H9 (cell line): ENCODE results near the gene NCKAP5. TPM values are rescaled to one million over a fixed set of nuclear protein-coding genes. Genes with fewer than 3 reads are reported as not detected.

ENCODE experiments used
- DNase-seq: peaks from one replicate; pipeline ENCODE4 v3.0.0-alpha.2; 2017
- H2AFZ ChIP-seq: one replicate; pipeline ENCODE4 v1.6.1; 2013; ENCODE audit warnings: mild to moderate bottlenecking, low read length, control low read depth, moderate library complexity
- H2AK5ac ChIP-seq: 2 replicates; pipeline ENCODE4 v1.6.1; 2013; ENCODE audit warnings: low read length, control low read depth, mixed read lengths; ENCODE audit not compliant: insufficient read length
- H2BK120ac ChIP-seq: one replicate; pipeline ENCODE4 v1.6.1; 2013; ENCODE audit warnings: low read depth, mild to moderate bottlenecking, low read length, control low read depth, inconsistent platforms; ENCODE audit not compliant: poor library complexity, severe bottlenecking
- H2BK12ac ChIP-seq: 2 replicates; pipeline ENCODE4 v1.6.1; 2013; ENCODE audit warnings: low read length, control low read depth, mixed read lengths, low read depth; ENCODE audit not compliant: insufficient read length
- H2BK15ac ChIP-seq: 2 replicates; pipeline ENCODE4 v1.6.1; 2013; ENCODE audit warnings: low read depth, low read length, control low read depth
- H2BK20ac ChIP-seq: one replicate; pipeline ENCODE4 v1.6.1; 2013; ENCODE audit warnings: low read depth, mild to moderate bottlenecking, low read length, control low read depth, inconsistent platforms; ENCODE audit not compliant: poor library complexity, severe bottlenecking
- H2BK5ac ChIP-seq: 2 replicates; pipeline ENCODE4 v1.6.1; 2013; ENCODE audit warnings: low read length, control low read depth, mixed read lengths; ENCODE audit not compliant: insufficient read length
- H3K14ac ChIP-seq: 2 replicates; pipeline ENCODE4 v1.6.1; 2013; ENCODE audit warnings: low read length, control low read depth; ENCODE audit not compliant: insufficient read depth
- H3K18ac ChIP-seq: 2 replicates; pipeline ENCODE4 v1.6.1; 2013; ENCODE audit warnings: low read depth, mild to moderate bottlenecking, mixed read lengths, low read length, control low read depth; ENCODE audit not compliant: insufficient read length
- H3K23ac ChIP-seq: 2 replicates; pipeline ENCODE4 v1.6.1; 2013; ENCODE audit warnings: low read length, control low read depth, mixed read lengths, low read depth; ENCODE audit not compliant: insufficient read length
- H3K23me2 ChIP-seq: 2 replicates; pipeline ENCODE4 v1.6.1; 2013; ENCODE audit warnings: low read depth, mild to moderate bottlenecking, mixed read lengths, low read length, control low read depth; ENCODE audit not compliant: insufficient read length, poor library complexity, severe bottlenecking
- H3K27ac ChIP-seq: 2 replicates; pipeline ENCODE4 v1.5.1; 2013; ENCODE audit warnings: low read length, control low read depth, mixed read lengths, low read depth; ENCODE audit not compliant: insufficient read length
- H3K27me3 ChIP-seq: 2 replicates; pipeline ENCODE4 v1.6.1; 2013; ENCODE audit warnings: low read length, control low read depth, inconsistent platforms; ENCODE audit not compliant: insufficient read depth
- H3K4ac ChIP-seq: 2 replicates; pipeline ENCODE4 v1.6.1; 2013; ENCODE audit warnings: low read depth, mild to moderate bottlenecking, control low read depth, inconsistent platforms, low read length, moderate library complexity
- H3K4me1 ChIP-seq: 2 replicates; pipeline ENCODE4 v1.6.1; 2013; ENCODE audit warnings: low read length, control low read depth, inconsistent platforms; ENCODE audit not compliant: insufficient read depth
- H3K4me2 ChIP-seq: 2 replicates; pipeline ENCODE4 v1.6.1; 2013; ENCODE audit warnings: low read length, control low read depth, mixed read lengths; ENCODE audit not compliant: insufficient read length, insufficient read depth
- H3K56ac ChIP-seq: 2 replicates; pipeline ENCODE4 v1.6.1; 2013; ENCODE audit warnings: low read depth, mild to moderate bottlenecking, mixed read lengths, low read length, control low read depth; ENCODE audit not compliant: insufficient read length
- H3K79me1 ChIP-seq: 2 replicates; pipeline ENCODE4 v1.6.1; 2013; ENCODE audit warnings: low read depth, mild to moderate bottlenecking, moderate library complexity, low read length, control low read depth, inconsistent platforms; ENCODE audit not compliant: insufficient read depth, poor library complexity, severe bottlenecking
- H3K79me2 ChIP-seq: 2 replicates; pipeline ENCODE4 v1.6.1; 2013; ENCODE audit warnings: low read length, control low read depth, inconsistent platforms; ENCODE audit not compliant: insufficient read depth
- H3K9ac ChIP-seq: 2 replicates; pipeline ENCODE4 v1.6.1; 2013; ENCODE audit warnings: low read length, control low read depth, mixed read lengths; ENCODE audit not compliant: insufficient read length; ENCODE audit errors: extremely low read depth
- H3K9me3 ChIP-seq: one replicate; pipeline ENCODE4 v1.6.1; 2013; ENCODE audit warnings: low read depth, low read length, inconsistent platforms; ENCODE audit not compliant: control insufficient read depth
- H3T11ph ChIP-seq: one replicate; pipeline ENCODE4 v1.6.1; 2013; ENCODE audit warnings: mild to moderate bottlenecking, low read length, control low read depth, inconsistent platforms
- H4K20me1 ChIP-seq: one replicate; pipeline ENCODE4 v1.6.1; 2013; ENCODE audit not compliant: control insufficient read depth, insufficient read length, insufficient read depth
- H4K5ac ChIP-seq: 2 replicates; pipeline ENCODE4 v1.6.1; 2013; ENCODE audit warnings: low read depth, mild to moderate bottlenecking, mixed read lengths, low read length, control low read depth; ENCODE audit not compliant: insufficient read length
- H4K8ac ChIP-seq: replicated peaks from 2 replicates; pipeline ENCODE4 v1.6.1; 2013; ENCODE audit warnings: low read length, control low read depth, mixed read lengths, low read depth; ENCODE audit not compliant: insufficient read length
- H4K91ac ChIP-seq: 2 replicates; pipeline ENCODE4 v1.6.1; 2013; ENCODE audit warnings: low read depth, mild to moderate bottlenecking, moderate library complexity, mixed read lengths, low read length, control low read depth; ENCODE audit not compliant: insufficient read length
- H3K27ac Mint-ChIP-seq, 3 experiments: 2 replicates in 2 of 3; 3 replicates in 1 of 3; pipeline ENCODE4 v1.8.0; 2020 to 2021; ENCODE audit warnings: mixed read lengths in 3 of 3, mild to moderate bottlenecking in 1 of 3, moderate library complexity in 1 of 3
- H3K27me3 Mint-ChIP-seq: 2 replicates; pipeline ENCODE4 v1.8.0; 2021; ENCODE audit warnings: low read depth, mild to moderate bottlenecking, moderate library complexity, mixed read lengths
- H3K36me3 Mint-ChIP-seq, 3 experiments: 2 replicates in 2 of 3; 3 replicates in 1 of 3; pipeline ENCODE4 v1.8.0; 2020 to 2021; ENCODE audit warnings: low read depth in 3 of 3, mixed read lengths in 3 of 3; ENCODE audit not compliant: insufficient read depth in 1 of 3
- H3K4me1 Mint-ChIP-seq, 2 experiments: 2 replicates each; pipeline ENCODE4 v1.8.0; 2020; ENCODE audit warnings: mixed read lengths in 2 of 2
- H3K4me3 Mint-ChIP-seq, 2 experiments: 2 replicates in 1 of 2; 3 replicates in 1 of 2; pipeline ENCODE4 v1.8.0; 2020 to 2021; ENCODE audit warnings: mild to moderate bottlenecking in 2 of 2, mixed read lengths in 2 of 2, moderate library complexity in 1 of 2
- H3K9me3 Mint-ChIP-seq, 2 experiments: 2 replicates in 1 of 2; 3 replicates in 1 of 2; pipeline ENCODE4 v1.8.0; 2020; ENCODE audit warnings: mild to moderate bottlenecking in 2 of 2, mixed read lengths in 2 of 2, moderate library complexity in 1 of 2
- WGBS: extraction: QIAGEN DNeasy Blood & Tissue Kit; methylation state at CpG from one replicate; pipeline ENCODE4 v1.1.7; 2013; ENCODE audit warnings: missing lambda C conversion rate, low lambda C conversion rate, mixed read lengths; ENCODE audit not compliant: insufficient read length; ENCODE audit errors: extremely low coverage; 5-methylcytosine and 5-hydroxymethylcytosine counted together
- total RNA-seq: library from RNA; stranded (reverse); gene quantifications from 2 replicates; pipeline ENCODE4 v1.2.1, GENCODE V29; 2021
- TF ChIP-seq, protein P1 (sequence below): fragments of 200-600 bp; sonication (generic); conservative IDR thresholded peaks from 3 replicates; pipeline ENCODE4 v1.8.0; 2021; ENCODE audit warnings: antibody characterized with exemption, mild to moderate bottlenecking

The NCKAP5 gene
- total RNA-seq, 1 experiment from 2014 or later, result 0.26 TPM

GRCh38 chr2:133163111-133163510 lies 405.2 kb downstream of the NCKAP5 start:
- Histone ChIP-seq H3K4ac (no peak overlapping the region), H3K4me2 (no peak overlapping the region), H2BK20ac (no peak overlapping the region), H2AK5ac (no peak overlapping the region), H3K23me2 (no peaks in the 10 kb centered on the region), H2BK15ac (no peak overlapping the region), H3K9ac (no peak overlapping the region), H2BK120ac (no peak overlapping the region), H3K79me1 (no peaks in the 10 kb centered on the region), H4K5ac (no peak overlapping the region), H4K8ac (no peak overlapping the region), H3K27ac (no peak overlapping the region), H3K14ac (no peak overlapping the region), H3K79me2 (no peaks in the 10 kb centered on the region), H3T11ph (no peak overlapping the region), H3K4me1 (no peaks in the 10 kb centered on the region), H4K91ac (no peak overlapping the region), H3K9me3 (peaks cover 6% of the 10 kb centered on the region), H3K56ac (no peak overlapping the region), H3K27me3 (no peaks in the 10 kb centered on the region), H2AFZ (no peak overlapping the region), H2BK12ac (no peak overlapping the region), H3K23ac (no peak overlapping the region), H4K20me1 (no peaks in the 10 kb centered on the region), H3K18ac (no peak overlapping the region), H2BK5ac (no peak overlapping the region)
- no peak for DNase-seq
- Mint-ChIP-seq H3K27ac (no peak overlapping the region), H3K4me1 (no peaks in the 10 kb centered on the region), H3K4me3 (no peak overlapping the region), H3K9me3 (peaks cover 0 to 4% of the 10 kb centered on the region in 2 experiments; a peak in 2 of 5 replicates), H3K36me3 (peaks cover 0 to 6% (median 0%) of the 10 kb centered on the region in 3 experiments; a peak in 3 of 7 replicates), H3K27me3 (no peaks in the 10 kb centered on the region)
- WGBS, result no CpG with 5 or more reads among the region's 4 CpGs
- TF ChIP-seq, protein P1, sequence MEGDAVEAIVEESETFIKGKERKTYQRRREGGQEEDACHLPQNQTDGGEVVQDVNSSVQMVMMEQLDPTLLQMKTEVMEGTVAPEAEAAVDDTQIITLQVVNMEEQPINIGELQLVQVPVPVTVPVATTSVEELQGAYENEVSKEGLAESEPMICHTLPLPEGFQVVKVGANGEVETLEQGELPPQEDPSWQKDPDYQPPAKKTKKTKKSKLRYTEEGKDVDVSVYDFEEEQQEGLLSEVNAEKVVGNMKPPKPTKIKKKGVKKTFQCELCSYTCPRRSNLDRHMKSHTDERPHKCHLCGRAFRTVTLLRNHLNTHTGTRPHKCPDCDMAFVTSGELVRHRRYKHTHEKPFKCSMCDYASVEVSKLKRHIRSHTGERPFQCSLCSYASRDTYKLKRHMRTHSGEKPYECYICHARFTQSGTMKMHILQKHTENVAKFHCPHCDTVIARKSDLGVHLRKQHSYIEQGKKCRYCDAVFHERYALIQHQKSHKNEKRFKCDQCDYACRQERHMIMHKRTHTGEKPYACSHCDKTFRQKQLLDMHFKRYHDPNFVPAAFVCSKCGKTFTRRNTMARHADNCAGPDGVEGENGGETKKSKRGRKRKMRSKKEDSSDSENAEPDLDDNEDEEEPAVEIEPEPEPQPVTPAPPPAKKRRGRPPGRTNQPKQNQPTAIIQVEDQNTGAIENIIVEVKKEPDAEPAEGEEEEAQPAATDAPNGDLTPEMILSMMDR, result no peak
